Bronchus fibroblast of lung (primary cell): ENCODE measurements around the gene ZNF680. TPM values are rescaled to one million over a fixed set of nuclear protein-coding genes. Genes with fewer than 3 reads are reported as not detected.

Source experiments
- total RNA-seq: library from RNA; depleted of rRNA; stranded (reverse); fragments of >200 nt; gene quantifications from 2 replicates; pipeline ENCODE4 v1.2.3, GENCODE V29; 2015

Gene ZNF680
- 4.2 and 6.9 TPM in 2 replicates for total RNA-seq

DNA sequence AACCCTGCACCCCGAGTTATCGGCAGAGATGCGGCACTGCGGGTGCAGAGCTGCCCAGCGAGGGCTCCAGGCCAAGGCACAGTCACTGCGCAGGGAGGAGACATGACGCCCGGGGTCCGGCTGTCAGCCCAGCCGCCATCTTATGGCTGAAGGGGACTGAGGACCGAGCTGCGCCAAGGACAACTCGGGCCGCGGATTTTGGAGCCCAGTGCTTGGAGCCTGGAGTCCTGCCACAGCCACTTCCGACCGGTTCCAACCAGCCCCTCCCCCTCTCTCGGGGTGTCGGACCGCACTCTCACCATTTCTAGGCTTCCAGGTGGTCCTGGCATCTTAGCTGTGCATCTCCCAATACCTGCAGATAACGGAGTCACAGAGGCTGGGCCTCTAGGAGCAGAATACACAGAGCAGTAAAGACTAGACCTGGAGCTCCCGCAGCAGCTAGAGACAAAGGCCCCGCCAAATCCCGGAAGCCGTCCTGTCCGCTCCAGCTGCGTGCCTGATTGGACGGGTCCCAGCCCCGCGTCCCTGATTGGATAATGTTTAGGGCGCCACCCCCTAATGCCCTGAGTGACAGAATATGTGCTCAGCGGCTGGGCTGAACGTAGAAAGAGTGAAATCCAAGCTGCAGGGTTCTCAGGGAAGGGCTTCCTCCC is at the start of gene ZNF680:
Gene ZNF680 (minus strand): TSS at position 446 of the 653 bp plus-strand sequence. CDS start 117 bp downstream, at position 329.

Other genes starting within 250 kb of the ZNF680 start
- gene ZNF736, start 249.1 kb downstream of the ZNF680 start, total RNA-seq = 1.9 and 3.0 TPM in 2 replicates
- gene ZNF107, start 103.1 kb upstream of the ZNF680 start, total RNA-seq = 2.1 and 3.2 TPM in 2 replicates
- gene ZNF138, start 231.4 kb upstream of the ZNF680 start, total RNA-seq = 5.2 TPM in 2 replicates